ENCODE measurements around the gene GABRE. TPM values are rescaled to one million over a fixed set of nuclear protein-coding genes. Genes with fewer than 3 reads are reported as not detected.

Gene GABRE
- total RNA-seq, 1 experiment from 2014 or later: 19.3 TPM

DNA sequence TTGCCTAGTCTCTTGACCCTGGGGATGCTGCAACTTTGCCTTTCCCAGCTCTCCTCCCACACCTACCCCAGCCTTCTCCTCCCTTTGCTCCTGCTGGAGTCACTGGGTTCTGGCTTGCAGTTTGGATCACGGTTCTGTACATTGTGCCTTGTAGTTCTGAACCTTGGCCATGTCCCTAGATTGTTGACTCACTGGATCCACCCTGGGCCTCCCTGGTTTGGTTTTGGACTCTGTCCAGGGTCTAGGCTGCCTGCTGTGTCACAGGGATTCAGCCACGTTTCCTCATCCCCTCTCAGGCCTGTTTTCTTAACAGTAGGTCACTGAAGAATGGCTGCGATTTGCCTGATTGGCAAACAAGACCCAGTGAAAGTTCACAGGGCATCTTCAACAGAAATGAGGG is 11.5 kb upstream of the GABRE start:
- Mint-ChIP-seq H3K27me3 (ENCODE audit: insufficient read depth, unreplicated experiment) (no peaks in the 10 kb centered on the region), H3K4me1 (ENCODE audit: insufficient read depth, unreplicated experiment) (peaks cover 17% of the 10 kb centered on the region), H3K27ac (ENCODE audit: low read depth, unreplicated experiment) (no peak overlapping the region), H3K4me3 (ENCODE audit: unreplicated experiment) (no peak overlapping the region), H3K36me3 (ENCODE audit: insufficient read depth, unreplicated experiment) (no peaks in the 10 kb centered on the region), H3K9me3 (ENCODE audit: unreplicated experiment) (peaks cover 23% of the 10 kb centered on the region)
- DNase-seq (ENCODE audit: unreplicated experiment): peak; percentile 87
- ChIA-PET POLR2A (interaction anchor here (5.8 kb wide), 1 partner anchor 12 kb away, joined by 47 read pairs; the partner anchor contains the start of gene GABRE), CTCF (interaction anchor here (0.7 to 1.2 kb wide), 4 partner anchors 9 to 232 kb away, joined by 3 to 7 read pairs (median 4); no protein-coding TSS in a partner anchor)
- BruUV-seq (replicated peaks): no TSS peak
- no peak for TF ChIP-seq CTCF (IDR thresholded peaks at IDR 0.05; ENCODE audit: unreplicated experiment)
- intact Hi-C loops (cut with micrococcal nuclease): no loop called here

GRCh38 chrX:151985531-151985930 is 11.1 kb upstream of the GABRE start:
- no peak for DNase-seq (ENCODE audit: unreplicated experiment)
- no peak for TF ChIP-seq CTCF (IDR thresholded peaks at IDR 0.05; ENCODE audit: unreplicated experiment)
- no TSS peak for BruUV-seq (replicated peaks)
- Mint-ChIP-seq H3K4me3 (ENCODE audit: unreplicated experiment) (no peak overlapping the region), H3K9me3 (ENCODE audit: unreplicated experiment) (peaks cover 23% of the 10 kb centered on the region), H3K4me1 (ENCODE audit: insufficient read depth, unreplicated experiment) (peaks cover 17% of the 10 kb centered on the region), H3K36me3 (ENCODE audit: insufficient read depth, unreplicated experiment) (no peaks in the 10 kb centered on the region), H3K27me3 (ENCODE audit: insufficient read depth, unreplicated experiment) (no peaks in the 10 kb centered on the region), H3K27ac (ENCODE audit: low read depth, unreplicated experiment) (no peak overlapping the region)
- ChIA-PET CTCF (interaction anchor here (0.9 kb wide), 1 partner anchor 162 kb away, joined by 3 read pairs; no protein-coding TSS in a partner anchor), POLR2A (interaction anchor here (5.8 kb wide), 1 partner anchor 12 kb away, joined by 47 read pairs; the partner anchor contains the start of gene GABRE)
- intact Hi-C loops (cut with micrococcal nuclease): no loop called here

- intact Hi-C loops (cut with micrococcal nuclease): loop anchor here (1.0 kb wide), 1 partner anchor 114 kb away; no protein-coding TSS in a partner anchor
- Mint-ChIP-seq H3K9me3 (ENCODE audit: unreplicated experiment) (peaks cover 21% of the 10 kb centered on the region), H3K27me3 (ENCODE audit: insufficient read depth, unreplicated experiment) (no peaks in the 10 kb centered on the region), H3K36me3 (ENCODE audit: insufficient read depth, unreplicated experiment) (no peaks in the 10 kb centered on the region), H3K4me3 (ENCODE audit: unreplicated experiment) (no peak overlapping the region), H3K27ac (ENCODE audit: low read depth, unreplicated experiment) (no peak overlapping the region), H3K4me1 (ENCODE audit: insufficient read depth, unreplicated experiment) (peaks cover 17% of the 10 kb centered on the region)
- ChIA-PET POLR2A (interaction anchor here (0.7 to 5.8 kb wide), 4 partner anchors 10 to 88 kb away, joined by 3 to 47 read pairs (median 7); partner anchors contain the start of gene GABRE), CTCF (interaction anchor here (0.6 to 0.9 kb wide), 5 partner anchors 20 to 1146 kb away, joined by 3 to 5 read pairs (median 3); no protein-coding TSS in a partner anchor)
- no TSS peak for BruUV-seq (replicated peaks)
- no peak for TF ChIP-seq CTCF (IDR thresholded peaks at IDR 0.05; ENCODE audit: unreplicated experiment)
- peak; percentile 63 for DNase-seq (ENCODE audit: unreplicated experiment)
Measured at GRCh38 chrX:151984902-151985301, 10.4 kb upstream of the GABRE start.

DNA sequence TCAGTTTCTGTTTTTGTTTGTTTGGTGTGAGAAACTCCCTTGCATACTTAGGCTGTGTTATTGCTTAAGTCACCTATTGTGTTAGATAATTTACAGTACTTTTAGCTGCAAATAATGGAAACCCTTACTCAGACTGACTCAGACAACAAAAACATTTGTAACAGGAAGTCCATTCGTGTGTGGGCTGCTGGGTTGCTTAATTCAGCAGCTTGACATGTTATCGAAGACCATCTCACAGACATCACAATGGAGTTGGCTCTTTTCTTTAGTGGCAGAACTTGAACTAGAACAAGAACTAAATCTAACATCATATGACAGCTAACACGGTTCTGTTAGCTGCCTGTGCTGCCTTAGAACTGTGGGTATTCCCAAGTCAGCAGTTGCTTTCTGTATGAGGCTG is 9.9 kb upstream of the GABRE start:
- H3K27me3 Mint-ChIP-seq (ENCODE audit: insufficient read depth, unreplicated experiment): no peaks in the 10 kb centered on the region
- H3K27ac Mint-ChIP-seq (ENCODE audit: low read depth, unreplicated experiment): no peak overlapping the region
- ChIA-PET POLR2A (interaction anchor here (0.7 to 5.8 kb wide), 4 partner anchors 10 to 88 kb away, joined by 3 to 47 read pairs (median 7); partner anchors contain the start of gene GABRE), CTCF (interaction anchor here (0.6 to 1.0 kb wide), 5 partner anchors 20 to 1635 kb away, joined by 3 to 6 read pairs (median 4); no protein-coding TSS in a partner anchor)
- peaks cover 16% of the 10 kb centered on the region for H3K9me3 Mint-ChIP-seq (ENCODE audit: unreplicated experiment)
- no peaks in the 10 kb centered on the region for H3K36me3 Mint-ChIP-seq (ENCODE audit: insufficient read depth, unreplicated experiment)
- peaks cover 17% of the 10 kb centered on the region for H3K4me1 Mint-ChIP-seq (ENCODE audit: insufficient read depth, unreplicated experiment)
- H3K4me3 Mint-ChIP-seq (ENCODE audit: unreplicated experiment): no peak overlapping the region
- no peak for TF ChIP-seq CTCF (IDR thresholded peaks at IDR 0.05; ENCODE audit: unreplicated experiment)
- no TSS peak for BruUV-seq (replicated peaks)
- intact Hi-C loops (cut with micrococcal nuclease): loop anchor here (1.0 kb wide), 1 partner anchor 113 kb away; no protein-coding TSS in a partner anchor
- peak; percentile 93 for DNase-seq (ENCODE audit: unreplicated experiment)

Data from MCF 10A (cell line).